ENCODE results near the gene GRB10.

- TF ChIP-seq CTCF (IDR thresholded peaks at IDR 0.05; ENCODE audit: extremely low read depth in 1 of 2, insufficient read depth in 1 of 2, low read depth in 1 of 2, low read length in 2 of 2) (no peak), EZH2 (IDR thresholded peaks at IDR 0.05; ENCODE audit: borderline replicate concordance, low read depth, low read length, severe bottlenecking) (no peak), GATA2 (IDR thresholded peaks at IDR 0.05; ENCODE audit: insufficient read depth, insufficient read length, low read depth, low read length) (no peak)
Observed at GRCh38 chr7:50652400-50653125, 130.1 kb downstream of the GRB10 start.

All from endothelial cell of umbilical vein (primary cell).